Fibroblast of the conjunctiva (primary cell): ENCODE results near the gene FMN1.

ENCODE experiments used
- DNase-seq: peaks from one replicate; pipeline ENCODE4 v3.0.0-alpha.2; 2010; ENCODE audit warnings: low read depth

Gene FMN1

DNA sequence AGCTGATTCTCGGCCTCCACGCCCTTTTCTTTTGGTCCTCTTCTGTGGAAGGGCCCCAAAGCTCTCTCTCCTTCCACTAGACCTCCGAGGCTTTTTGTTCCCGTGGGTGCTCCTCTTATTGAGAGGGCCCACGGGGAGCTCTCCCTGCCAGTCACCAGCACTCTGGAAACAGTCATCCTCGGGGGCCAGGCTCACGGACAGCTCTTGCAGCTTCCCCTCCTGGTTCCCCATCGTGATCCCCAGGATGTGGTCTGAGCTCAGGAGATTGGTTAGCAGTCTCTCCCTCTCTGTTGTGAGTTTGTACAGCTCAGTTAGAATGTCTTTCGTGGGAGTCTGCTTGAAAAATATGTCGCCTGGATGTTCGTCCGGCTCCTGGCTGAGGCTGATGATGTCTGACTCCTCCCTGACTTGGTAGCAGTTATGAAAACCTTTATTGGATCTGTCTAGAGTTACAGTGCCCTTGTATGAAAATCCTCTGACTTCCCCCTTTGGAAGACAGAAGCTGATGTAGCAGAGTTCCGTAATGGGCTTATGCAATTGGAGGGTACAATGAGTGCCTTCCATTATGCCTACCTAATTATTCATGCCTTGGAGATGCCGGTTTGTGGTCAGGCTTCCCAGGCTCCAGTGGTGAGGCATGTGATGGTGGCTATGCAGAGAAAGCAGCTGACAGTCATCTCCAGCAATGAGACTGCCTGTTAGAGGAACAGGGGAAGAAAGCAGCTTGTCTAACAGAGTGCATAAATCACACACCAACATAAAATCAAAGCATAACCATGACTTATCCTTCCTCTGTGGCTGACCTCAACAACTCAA, 40.0 kb downstream of the FMN1 start:
- no peak for DNase-seq

DNA sequence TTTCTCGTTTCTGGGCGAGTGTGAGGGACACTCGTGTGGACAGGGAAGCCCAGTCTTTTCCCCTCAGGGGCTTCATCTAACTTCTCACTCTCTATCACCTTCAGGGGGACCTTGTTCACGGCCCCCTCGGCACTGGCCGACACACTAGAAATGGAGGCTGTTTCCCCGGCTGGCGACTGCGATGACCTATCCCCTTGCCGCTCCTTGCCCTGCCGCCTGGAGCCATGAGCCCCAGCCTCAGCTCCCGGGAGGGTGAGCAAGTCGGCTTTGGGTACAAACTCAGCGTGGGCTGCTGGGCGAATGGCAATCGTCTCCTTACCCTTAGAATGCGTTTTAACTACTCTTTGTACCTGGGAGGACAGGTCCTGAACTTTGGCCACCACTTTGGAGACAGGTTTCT, 41.0 kb downstream of the FMN1 start:
- no peak for DNase-seq

DNA sequence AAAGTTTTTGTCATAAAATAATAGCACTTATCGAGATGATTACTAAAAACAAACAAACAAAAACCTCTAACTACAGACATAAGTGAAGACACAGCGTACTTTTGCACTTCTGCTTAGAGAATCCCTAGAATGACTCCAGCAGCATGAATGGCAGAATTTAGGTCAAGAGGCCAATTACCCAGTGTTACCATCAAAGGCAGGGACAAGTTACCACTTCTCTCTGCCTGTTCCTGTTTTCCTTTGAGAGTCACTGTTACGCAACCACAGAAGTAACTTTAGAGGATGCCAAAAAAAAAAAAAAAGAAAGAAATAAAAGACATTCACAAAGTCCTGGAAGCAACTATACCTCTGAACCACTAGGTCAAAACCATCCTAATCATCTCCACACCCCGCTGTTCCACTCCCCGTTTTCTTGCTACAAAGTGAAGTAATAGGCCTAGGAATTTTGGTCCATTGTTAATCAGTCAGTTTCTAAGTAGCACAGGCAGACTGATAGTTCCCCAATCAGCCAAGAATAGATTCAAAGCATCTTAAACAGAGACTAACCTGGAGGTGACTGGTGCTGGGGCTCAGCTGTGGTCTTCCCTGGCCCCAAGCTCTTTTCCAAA, 41.9 kb downstream of the FMN1 start:
- peak; percentile 9 for DNase-seq

DNA sequence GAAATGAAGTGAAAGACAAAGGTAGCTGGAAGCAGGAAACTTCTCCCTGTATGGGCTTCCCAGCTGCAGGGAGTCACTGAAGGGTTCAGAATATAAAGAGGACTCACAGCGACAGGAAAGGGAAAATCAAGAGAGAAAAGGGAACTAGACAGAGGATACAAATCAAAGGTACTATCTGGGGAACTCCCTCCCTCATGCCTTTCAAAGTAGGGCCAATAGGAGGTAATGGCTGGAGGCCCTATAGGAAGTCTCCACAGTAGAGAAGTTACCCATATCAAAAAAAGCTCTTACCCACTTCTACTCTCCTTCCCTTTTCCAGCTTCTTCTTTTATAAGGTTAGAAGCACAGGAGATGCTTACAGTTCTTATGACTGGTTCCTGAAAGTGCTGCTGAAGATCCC, 43.5 kb downstream of the FMN1 start:
- no peak for DNase-seq

DNA sequence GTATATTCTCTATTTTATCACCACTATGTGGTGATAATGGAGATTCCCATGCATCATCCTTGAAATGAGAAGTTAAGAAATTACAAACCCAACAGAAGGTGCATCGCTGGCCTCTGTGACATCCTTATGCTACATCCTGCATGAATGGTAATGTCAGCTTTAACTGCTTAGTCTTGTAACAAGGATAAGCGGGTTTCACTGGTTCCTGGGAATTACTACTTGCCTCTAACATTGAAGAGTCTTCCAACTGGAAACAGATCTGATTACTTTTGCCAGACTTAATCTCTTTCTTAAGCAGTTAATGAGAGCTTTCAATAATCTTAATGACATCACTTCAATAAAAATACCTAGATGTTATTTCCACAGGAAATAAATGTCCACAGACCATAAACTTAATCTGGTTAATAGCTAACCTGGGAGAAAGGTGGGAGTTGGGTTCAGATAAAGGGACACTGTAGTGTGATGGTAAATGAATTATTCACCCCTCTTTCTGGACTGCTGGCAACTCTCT, 44.0 kb downstream of the FMN1 start:
- DNase-seq, result no peak

DNA sequence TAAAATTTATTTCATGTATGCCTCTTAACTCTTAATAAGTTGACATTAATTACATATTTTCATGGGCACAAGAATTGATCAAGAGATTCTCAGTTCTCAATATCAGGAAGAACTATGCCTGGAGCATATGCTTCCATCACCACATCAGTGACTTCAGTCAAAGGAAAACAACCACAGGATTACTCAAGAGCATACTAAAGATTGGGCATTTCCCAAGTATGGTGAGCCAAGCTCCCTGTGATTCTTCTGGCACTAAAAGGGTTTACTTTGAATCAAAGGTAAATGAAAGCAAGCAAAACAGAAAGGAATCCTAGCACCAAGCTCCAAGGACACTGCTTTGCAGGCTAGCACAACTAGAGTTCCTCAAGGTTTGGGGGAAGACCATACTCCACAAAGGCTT, 44.6 kb downstream of the FMN1 start:
- DNase-seq, result no peak

DNA sequence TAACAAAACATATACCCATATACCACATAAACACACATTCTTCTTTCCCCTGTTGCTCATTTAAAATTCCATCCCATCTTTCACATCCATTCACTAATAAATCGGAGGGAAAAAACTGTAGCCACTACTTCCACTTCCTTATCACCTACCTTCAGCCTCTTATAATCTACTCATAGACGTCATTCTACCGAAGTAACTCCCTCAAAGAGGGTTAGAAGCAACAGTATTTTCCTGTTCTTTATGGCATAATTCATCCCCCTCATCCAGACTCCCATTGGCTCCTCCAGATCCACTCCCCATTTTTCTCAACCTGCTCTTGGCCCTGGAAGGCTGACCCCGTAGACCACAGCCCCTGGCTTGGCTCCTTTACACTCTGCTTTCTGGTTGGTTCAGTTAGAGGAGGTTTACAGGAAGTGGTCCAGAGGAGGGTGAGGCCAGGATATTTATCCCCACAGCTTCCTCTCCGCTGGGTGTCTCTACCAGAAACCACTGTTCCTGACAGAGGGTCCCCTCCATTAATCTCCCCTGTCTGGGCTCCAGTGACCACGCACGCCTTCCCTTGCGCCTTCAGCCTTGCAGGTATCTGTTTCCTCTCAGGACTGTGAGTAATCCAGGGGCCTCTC, 46.3 kb downstream of the FMN1 start:
- no peak for DNase-seq

DNA sequence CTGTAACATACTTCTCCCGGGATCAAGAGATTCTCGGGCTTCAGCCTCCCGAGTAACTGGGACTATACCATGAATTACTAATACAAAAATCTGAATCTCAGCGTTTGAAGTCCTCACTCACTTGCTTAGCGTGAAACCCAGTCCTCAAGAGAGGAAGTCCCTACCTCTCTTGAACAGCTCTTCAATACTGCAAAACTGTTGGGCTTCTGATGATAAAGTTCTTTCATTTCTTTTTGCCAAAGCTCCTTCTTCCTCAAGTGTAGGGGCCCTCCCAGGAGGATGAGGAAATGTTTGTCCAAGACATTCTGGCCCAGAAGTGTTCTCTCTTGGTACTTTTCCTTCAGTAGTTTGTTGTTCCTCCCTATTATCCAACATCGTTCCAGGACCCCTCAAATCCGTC, 48.5 kb downstream of the FMN1 start:
- DNase-seq, result no peak

DNA sequence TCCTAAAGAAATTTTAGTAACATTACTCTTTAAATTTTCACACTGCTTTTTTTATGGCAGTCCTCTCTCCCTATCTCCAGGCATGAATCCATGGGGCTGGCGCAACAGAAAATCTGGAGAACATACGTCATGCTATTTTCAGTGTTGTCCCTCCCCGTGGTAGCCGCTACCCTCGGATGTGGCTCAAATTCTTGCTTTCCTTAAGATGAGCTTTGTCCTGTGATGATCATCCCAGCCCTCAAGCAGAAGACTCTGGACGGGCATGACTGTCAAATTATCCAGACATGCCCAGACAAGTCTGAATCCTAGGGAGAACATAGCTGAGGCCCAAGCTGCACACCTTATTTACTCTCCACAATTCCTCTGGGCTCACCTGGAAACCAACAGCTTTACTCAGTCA, 49.1 kb downstream of the FMN1 start:
- no peak for DNase-seq

DNA sequence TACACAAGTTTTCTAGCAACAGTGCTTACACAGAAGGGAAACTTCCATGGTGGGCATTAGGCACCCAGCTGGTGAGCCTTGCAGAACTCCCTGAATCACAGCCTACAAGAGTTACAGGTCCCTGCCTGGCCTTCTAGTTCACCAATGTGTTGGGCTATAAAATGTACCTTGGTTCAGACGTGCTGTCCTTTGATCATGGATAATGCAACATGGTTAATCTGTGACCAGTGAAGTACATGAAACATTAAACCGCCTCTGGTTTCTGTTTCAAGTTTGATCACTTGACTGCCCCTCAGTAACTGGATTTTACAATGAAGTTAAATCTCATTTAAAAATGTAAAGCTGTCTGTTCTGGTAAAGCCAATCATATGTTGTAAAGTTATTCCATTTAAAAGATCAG, 51.8 kb downstream of the FMN1 start:
- no peak for DNase-seq

DNA sequence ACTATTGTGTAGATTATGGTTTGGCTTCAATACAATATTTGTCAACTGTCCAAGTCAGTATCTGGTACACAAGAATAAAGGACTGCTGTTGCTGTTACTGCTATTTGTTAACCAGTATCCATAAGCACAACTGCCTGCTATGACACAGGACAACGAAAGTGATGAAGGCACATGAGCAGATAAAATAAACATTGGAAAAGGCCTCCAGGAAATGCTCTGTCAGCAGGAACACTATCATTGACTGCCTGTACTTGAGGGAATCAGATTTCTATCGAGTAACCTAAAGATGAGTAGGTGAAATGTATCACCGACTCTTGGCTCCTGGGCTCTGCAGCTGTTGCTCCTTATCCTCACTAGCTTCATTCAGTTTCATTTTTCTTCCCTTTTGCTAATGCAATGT, 56.5 kb downstream of the FMN1 start:
- DNase-seq, result no peak

DNA sequence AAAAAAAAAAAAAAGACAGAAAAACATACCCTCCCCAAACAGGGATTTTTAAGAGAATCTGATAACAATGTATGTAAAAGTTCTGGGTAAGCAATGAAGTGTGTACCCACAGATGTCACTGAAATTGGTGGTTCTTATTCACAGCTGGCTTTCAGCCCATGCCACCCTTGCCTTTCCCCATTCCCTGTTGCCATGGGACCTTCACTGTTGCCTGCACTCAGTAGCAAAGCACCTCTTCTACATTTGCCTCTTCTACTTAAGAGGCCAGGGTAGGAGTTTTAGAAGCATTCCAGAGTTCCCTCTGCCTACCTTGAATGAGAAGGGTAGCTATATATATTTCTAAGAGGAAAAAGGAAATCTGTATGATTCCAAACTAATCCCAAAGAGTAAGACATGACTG, 57.4 kb downstream of the FMN1 start:
- no peak for DNase-seq

DNA sequence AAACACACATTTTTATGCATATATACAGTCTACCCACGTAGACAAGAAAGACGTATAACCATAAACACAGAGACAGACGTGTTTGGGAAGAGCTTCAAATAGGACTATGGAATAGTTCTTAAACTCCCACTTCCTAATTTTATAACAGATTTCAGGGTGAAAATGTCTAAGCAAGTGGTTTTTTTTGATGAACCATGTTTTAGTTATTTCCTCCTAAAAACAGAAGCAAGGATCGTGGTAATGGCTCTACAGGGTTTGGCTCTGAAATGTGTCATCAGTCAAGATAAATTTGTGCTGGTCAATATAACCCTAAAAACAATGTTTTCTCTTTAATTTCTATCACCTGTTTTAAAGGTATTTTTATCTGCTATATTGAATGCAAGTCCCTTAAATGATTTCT, 58.2 kb downstream of the FMN1 start:
- DNase-seq, result no peak

DNA sequence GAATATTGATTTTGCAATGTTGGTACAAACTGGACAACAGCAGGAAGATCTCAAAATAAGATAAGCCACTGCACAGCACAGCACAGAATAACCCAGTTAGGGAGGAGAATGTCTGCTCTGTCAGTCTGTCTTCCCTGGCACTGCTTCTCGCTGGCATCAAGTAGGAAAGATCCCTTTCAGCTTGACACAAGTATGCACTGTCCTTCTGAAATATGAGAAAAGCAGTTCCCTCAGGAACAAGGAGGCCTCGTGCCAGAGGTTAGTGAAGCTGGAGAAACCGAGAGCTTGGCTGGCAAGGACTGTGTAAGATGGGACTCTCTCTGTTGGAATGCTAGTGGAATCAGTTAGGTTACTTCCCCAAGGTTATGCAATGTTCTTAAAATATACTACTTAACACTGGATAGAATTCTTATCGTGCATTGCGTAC, 59.1 kb downstream of the FMN1 start:
- no peak for DNase-seq

DNA sequence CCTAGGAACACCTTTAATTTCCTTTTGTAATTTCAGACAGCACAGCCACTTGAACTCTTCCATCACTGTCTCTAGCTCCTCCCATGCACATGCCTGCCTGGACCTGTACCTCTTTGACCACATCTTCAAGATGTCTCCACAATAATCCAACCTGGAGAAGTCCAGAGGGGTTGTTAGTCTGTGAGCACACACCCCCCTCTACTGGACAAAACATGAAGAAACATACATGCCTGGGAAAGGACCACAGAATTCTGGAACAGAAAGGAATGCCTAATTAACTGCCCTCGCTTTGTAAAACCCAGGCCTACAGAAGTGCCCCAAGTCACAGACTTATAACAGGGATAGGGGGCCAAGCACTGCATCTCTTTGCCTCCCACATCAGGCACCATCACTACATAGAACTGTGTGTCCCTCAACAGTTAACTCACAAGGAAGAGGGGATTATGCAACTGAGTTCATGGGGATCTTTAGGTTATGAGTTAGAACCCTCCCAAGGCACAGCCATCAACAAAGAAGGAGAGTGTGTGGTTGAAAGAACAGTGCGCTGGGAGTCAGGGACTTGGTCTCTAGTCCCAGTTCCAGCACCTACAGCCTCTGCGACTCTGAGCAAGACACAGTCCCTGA, 61.7 kb downstream of the FMN1 start:
- peak; percentile 47 for DNase-seq

DNA sequence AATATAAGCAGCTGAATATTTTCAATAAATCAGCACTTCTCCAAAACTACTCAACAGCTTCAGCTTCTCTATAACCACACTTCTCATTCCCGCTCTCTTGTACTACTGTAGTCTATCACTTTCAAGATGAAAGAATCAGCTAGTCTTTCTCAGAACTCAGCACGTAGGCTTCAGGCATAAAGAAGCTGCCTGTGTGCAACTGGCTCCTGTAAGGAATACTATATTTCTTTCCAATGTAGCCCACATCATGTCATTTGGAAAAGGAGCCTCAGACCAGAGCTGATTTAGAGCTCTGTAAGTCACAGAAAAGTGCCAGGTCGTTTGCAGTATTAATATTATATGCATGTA, 62.3 kb downstream of the FMN1 start:
- DNase-seq, result no peak

DNA sequence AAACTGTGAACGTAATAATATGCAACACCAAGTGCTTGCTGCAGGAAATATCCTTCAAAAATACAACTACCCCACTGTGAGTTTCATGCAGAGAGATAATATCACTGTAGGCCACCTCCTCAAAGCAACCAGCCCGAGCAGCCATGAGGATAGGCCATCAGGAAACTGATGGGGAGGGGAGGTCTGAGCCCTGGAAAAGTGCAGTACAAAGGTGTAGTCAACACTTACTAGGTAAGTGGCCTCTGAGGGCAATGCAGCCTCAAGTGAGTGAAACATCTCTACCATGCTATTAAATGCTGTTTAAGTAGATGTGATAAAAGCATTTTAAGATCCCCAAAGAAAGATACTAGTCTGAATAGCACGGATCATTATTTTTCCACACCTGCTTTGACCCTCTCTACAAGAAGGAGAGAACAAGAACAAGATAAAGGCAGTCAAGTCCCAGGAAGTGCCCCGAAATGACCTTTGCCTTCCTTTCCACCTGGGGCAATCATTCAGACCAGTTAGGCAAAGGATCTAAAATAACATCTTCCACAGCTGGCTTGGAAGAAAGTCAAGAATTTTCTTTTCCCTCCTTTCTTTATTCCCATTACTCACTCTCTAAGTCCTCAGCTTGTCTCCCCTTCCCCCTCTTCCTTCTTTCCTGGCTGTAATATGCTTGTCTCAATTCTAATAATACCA, 62.8 kb downstream of the FMN1 start:
- DNase-seq, result peak; percentile 14

DNA sequence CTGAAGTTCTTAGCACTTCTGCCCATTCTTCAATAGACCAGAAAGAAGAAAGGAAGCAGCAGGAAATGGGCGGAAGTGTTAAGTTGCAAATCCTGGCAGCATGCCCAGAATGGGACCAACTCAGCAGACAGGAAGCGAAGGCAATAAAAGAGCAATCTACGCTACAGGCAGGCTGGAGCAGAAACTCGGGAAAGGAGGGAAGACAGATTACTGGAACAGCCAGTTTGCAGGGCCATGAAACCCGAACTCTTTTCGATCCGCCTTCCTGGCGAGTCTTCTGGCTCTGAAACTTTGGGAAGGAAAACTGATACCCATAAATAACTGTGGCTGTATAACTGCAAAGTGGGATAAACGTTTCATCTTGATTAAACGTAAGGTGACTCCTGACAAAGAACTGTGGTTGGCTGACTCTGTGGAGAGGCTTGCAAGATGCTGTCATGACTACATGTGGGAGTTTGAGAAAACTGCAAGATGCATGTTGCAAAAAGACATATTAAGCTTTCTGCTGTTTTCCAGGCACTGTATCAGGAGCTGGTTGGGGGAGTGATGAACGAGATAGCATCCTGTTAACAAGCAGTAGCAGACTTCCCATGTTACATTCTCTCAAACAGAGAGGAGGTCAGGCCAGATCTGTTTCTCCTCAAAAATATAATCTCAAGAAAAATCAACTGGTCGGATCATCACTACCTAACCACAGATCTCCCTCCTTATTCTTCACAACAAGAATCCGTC, 67.8 kb downstream of the FMN1 start:
- DNase-seq, result peak; percentile 86

DNA sequence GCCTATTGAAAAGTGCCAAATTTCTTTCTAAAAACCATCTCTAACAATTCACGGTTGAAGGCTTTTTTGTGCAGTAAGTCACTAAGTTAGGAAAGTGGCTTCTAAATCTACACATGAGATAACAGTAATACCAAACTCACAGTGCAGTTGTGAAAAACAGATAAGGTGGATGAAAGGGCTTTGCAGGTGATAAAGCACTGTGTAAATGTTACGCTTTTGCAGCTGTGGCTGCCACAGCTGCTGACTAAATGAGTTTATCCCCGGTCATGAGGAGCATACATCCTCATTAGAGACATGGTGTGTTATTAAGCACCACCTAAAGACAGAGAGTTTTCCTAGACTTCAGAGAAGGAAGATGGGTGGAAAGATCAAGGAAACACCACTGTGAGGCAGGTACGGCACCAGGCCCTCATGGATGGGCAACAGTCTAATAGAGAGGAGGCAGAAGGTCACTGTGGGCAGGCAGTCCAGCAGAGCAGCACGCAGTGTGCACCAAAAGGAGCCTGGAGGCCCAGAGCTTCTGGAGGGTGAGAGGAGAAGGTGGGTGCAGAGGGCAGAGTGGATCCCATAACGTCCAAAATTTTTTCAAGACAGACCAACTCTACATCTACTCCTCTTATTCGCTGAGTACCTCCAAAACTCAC, 68.5 kb downstream of the FMN1 start:
- DNase-seq, result no peak

DNA sequence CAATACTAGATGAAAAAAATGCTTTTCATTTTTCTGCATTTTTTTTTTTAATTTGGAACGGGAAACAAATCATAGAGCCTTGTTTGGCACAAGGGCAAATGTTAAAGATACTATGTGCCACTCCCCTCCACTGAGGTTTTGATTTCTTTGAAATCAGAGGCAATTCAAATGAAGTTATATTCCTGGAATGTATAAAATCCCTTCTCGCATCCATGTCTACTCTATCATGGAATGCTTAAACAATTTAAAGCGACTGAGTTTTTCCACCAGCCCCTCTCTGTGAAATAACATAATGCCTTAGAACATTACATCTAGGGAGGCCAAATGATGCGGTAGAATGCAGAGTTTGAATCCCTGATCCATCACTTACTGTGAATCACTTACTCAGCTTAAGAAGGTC, 69.7 kb downstream of the FMN1 start:
- DNase-seq, result no peak

DNA sequence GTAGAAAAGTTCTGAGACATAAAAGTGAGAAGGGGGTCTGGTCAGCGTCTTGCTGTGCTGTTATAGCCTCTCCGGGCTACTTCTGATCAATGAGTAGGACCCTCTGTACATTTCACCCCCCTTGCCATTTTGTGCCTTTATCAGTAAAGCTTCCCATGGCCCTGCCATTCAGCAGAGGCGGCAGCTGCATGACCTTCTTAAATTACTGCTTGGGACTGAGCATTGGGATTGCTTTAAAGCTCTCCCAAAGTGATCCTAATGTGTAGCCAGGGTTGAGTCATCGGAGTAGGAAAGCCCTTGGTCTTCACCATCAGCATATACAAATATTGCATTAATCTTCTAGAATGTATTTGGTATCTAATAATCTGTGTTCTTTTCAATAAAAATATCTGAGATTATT, 70.2 kb downstream of the FMN1 start:
- DNase-seq, result no peak
